Bronchial epithelial cell (primary cell): ENCODE measurements around the gene ZNF558. TPM values are rescaled to one million over a fixed set of nuclear protein-coding genes. Genes with fewer than 3 reads are reported as not detected.

Experiments
- DNase-seq: peaks from one replicate; pipeline ENCODE4 v3.0.0-alpha.2; 2010; ENCODE audit warnings: low read depth
- FAIRE-seq: peaks from 2 replicates; lab custom pipeline; 2011; peaks lifted over from hg19 to GRCh38; lab: Jason Lieb, UNC
- H3K27me3 ChIP-seq: 2 replicates; pipeline ENCODE4 v1.5.1; 2011; ENCODE audit warnings: low read length; ENCODE audit not compliant: control insufficient read depth, insufficient read depth
- H3K36me3 ChIP-seq: 2 replicates; pipeline ENCODE4 v1.5.1; 2011; ENCODE audit warnings: low read length; ENCODE audit not compliant: control insufficient read depth, insufficient read depth
- H3K4me3 ChIP-seq: 2 replicates; pipeline ENCODE4 v1.5.1; 2011; ENCODE audit warnings: mild to moderate bottlenecking, low read depth, low read length, control low read depth
- CTCF ChIP-seq: IDR thresholded peaks from 2 replicates; pipeline ENCODE4 v1.5.1; 2011; ENCODE audit warnings: mild to moderate bottlenecking, moderate library complexity, low read length, control low read depth, inconsistent platforms; ENCODE audit not compliant: insufficient read depth, severe bottlenecking
- total RNA-seq: library from RNA; depleted of rRNA; stranded (reverse); fragments of >200 nt; gene quantifications from 2 replicates; pipeline ENCODE4 v1.2.1, GENCODE V29; 2014

The ZNF558 gene
- total RNA-seq, 1 donor from 2014 or later: 40.3 TPM

GRCh38 chr19:8858260-8858659, 26.2 kb upstream of the ZNF558 start:
- TF ChIP-seq CTCF: no peak
- Histone ChIP-seq H3K4me3 (no peak overlapping the region), H3K36me3 (no peaks in the 10 kb centered on the region), H3K27me3 (no peaks in the 10 kb centered on the region)
- FAIRE-seq (no peak), DNase-seq (no peak)

GRCh38 chr19:8850488-8850887, 18.4 kb upstream of the ZNF558 start:
- H3K36me3 ChIP-seq: no peaks in the 10 kb centered on the region
- DNase-seq: no peak
- H3K27me3 ChIP-seq: no peaks in the 10 kb centered on the region
- H3K4me3 ChIP-seq: no peak overlapping the region
- no peak for TF ChIP-seq CTCF
- no peak for FAIRE-seq

GRCh38 chr19:8849232-8849631, 17.1 kb upstream of the ZNF558 start:
- DNase-seq (no peak), FAIRE-seq (no peak)
- Histone ChIP-seq H3K4me3 (no peak overlapping the region), H3K36me3 (no peaks in the 10 kb centered on the region), H3K27me3 (no peaks in the 10 kb centered on the region)
- TF ChIP-seq CTCF: no peak

- FAIRE-seq: no peak
- no peak for TF ChIP-seq CTCF
- Histone ChIP-seq H3K36me3 (no peaks in the 10 kb centered on the region), H3K4me3 (no peak overlapping the region), H3K27me3 (no peaks in the 10 kb centered on the region)
- no peak for DNase-seq
Observed at GRCh38 chr19:8846819-8847218, 14.7 kb upstream of the ZNF558 start.

GRCh38 chr19:8840708-8841107, 8.6 kb upstream of the ZNF558 start:
- DNase-seq: no peak
- Histone ChIP-seq H3K27me3 (no peaks in the 10 kb centered on the region), H3K36me3 (no peaks in the 10 kb centered on the region), H3K4me3 (no peak overlapping the region)
- TF ChIP-seq CTCF: no peak
- no peak for FAIRE-seq

- no peak for FAIRE-seq
- H3K27me3 ChIP-seq: no peaks in the 10 kb centered on the region
- DNase-seq: no peak
- no peaks in the 10 kb centered on the region for H3K36me3 ChIP-seq
- H3K4me3 ChIP-seq: no peak overlapping the region
- no peak for TF ChIP-seq CTCF
Observed at GRCh38 chr19:8835877-8836276, 3.8 kb upstream of the ZNF558 start.
